Activated T-cell treated with anti-CD3 and anti-CD28 coated beads for 4 hours (primary cell): ENCODE results near the gene SCML2.
"Not testable (repeated sequence)": the region's sequence is repeated elsewhere in the genome, so short reads cannot be mapped to it uniquely, and the experiment has no call there.

Experiments used
- DNase-seq: peaks from one replicate; pipeline ENCODE4 v3.0.0-alpha.2; 2020

Gene SCML2

DNA sequence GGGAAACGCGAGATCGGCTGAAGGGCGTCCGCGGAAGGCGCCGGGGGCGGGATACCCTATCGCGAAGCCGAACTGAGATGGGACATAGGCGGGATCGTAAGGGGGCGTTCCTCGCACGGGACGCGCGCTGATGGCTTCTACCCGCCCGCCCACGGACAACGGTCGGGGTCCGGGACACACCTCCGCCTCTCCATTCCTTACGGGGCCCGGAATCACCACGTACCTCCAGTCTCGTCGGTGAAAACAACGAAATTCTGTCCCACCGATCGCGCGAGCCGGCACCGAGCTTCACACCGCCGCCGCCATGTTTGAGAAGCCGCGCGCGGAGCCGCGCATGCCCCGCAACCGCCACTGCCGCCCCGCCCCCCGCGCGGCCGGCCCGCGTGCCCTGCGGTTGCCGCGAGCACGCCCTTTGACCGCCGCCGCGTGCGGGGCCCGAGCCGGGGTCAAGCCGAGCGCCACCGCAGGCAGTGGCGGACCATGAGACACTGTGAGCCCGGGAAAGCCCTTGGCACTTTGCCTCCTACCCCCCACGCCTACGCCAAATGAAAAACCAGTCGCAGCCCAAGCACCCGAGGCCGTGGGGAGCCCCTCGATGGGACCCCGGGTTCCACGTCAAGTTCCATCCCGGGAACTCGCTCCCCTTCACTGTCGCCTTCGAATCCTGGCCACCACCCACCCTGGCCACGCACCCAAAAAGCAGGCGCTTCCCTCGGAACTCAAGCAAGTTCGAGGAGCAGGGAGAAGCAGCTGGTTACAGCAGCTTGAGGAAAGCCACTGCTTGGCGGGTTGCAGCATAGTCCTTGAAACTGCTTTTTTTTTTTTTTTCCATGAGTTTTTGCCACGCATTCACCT, at the start of gene SCML2:
Gene SCML2 (minus strand): TSS at position 320 of the 855 bp plus-strand sequence. CDS start 20,617 bp downstream, outside the sequence.
- DNase-seq: peak; percentile 18

GRCh38 chrX:18401848-18402213, 47.3 kb upstream of the SCML2 start:
- no peak for DNase-seq

DNA sequence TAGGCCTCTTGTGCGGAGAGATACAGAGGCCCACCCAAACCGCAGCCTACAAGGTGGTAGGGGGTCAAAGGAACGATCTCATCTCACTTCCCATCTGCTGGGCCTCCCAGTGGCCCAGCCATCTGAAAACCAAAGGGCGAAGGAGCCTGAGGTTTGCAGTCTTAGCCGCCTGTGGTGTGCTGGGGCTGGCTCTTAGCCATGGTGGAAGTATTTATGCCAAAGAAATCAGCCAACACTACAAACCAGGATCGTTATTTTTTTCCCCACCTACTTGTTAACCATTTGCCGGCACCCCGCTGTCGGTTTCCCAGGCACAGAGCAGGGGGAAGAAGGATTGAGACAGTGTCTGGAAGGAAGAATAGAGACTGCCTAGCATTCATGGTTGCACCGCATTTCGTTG, 40.0 kb upstream of the SCML2 start:
- no peak for DNase-seq

- DNase-seq: peak; percentile 59
Observed at GRCh38 chrX:18390941-18391538, 36.6 kb upstream of the SCML2 start.

- DNase-seq: no peak
Observed at GRCh38 chrX:18389966-18390365, 35.5 kb upstream of the SCML2 start.

DNA sequence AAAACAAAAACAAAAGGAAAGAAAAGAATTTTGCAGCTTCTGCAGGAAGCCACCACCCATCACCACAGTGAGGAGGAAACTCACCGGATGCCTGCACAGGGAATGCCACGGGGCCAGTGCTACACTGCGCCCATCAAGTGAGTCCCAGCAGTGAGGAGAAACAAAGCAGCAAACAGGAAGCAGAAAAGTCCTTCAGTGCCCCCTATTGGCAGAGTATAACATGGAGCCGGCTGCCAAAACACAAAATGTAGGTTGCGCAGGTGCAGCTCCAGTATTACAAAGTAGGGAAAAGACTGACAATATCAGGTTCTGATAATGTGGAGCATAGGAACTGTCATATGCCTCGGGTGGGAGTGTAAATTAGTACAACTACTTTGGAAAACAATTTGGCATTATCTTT, 23.3 kb upstream of the SCML2 start:
- DNase-seq: peak; percentile 2

DNA sequence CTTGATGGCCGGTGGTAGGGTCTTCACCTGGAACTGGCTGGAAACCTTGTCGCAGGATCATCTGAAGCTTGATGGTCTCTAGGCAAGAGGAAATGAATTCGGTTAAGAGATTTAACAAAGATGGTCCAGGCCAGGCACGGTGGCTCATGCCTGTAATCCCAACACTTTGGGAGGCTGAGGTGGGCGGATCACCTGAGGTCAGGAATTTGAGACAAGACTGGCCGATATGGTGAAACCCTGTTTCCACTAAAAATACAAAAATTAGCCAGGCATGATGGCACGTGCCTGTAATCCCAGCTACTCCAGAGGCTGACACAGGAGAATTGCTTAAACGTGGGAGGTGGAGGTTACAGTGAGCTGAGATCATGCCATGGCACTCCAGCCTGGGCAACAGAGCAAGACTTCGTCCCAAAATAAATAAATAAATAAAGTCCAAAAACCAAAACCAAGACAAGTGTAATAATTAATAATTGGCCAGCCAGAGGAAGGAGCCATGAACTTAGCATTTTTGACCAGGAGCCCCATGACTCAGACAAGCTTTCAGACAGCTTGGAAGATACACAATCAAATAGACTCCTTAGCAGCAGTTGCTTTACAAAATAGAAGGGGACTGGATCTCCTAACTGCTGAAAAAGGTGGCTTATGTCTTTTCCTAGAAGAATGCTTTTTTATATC, 20.8 kb upstream of the SCML2 start:
- DNase-seq: not testable (repeated sequence)

- not testable (repeated sequence) for DNase-seq
Observed at GRCh38 chrX:18369096-18369495, 14.6 kb upstream of the SCML2 start.

DNA sequence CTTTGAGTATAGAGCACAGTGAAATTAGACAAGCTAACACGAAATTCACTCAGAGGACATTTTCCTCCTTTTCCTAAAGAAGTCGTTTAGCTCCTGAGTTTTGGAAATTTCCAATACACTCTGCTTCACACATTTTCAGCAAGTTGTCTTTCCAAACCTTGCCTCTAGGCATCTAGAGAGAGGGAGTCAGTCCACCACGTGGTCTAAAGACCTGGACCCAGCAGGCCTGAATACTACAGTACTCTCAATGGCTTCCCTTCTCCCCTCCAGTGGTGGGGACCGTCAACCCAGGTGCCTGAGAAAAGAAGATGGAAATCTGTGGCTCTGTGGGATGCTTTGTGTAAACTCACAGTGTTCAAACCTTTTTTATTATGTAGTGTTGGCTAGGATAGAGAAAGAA, 13.9 kb upstream of the SCML2 start:
- no peak for DNase-seq

DNA sequence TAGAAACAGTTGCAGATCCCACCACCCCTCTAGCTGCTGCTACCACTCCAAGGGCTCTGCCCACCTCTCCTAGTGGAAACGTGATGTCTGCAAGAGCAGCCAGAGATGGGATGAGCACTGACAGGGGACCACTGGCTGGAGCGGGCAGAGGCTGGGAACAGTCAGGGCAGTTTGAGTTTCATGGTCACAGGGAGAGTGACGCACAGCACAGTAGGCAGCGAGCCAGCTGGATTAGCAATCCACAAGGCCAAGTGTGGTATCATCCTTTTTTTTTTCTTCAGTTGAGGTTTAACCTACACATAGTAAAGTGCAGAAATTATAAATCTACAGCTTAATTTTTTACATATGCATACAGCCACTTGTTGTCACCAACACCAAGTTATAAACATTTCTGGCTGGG, 6.4 kb upstream of the SCML2 start:
- DNase-seq: no peak

DNA sequence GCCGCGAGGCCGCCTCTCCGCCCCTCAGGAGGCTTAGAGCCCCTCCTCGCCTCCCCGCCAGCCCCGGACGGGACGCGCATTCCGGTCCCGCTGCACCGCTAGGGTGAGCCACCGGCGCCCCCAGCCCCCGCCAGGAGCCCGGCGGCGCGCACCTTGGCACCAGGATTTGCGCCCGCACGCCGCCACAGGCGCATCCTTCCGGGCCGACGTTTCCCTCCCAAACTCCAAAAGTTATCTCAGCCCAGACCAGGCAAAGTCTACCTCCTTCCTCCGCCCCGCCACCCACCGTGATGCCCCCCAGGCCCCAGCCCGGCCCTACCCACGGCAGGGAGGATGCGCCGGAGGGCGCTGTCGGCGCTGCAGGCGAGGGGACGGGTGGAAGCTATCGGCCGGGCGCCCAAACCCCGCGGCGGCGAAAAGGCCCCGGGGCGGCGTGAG, 538 bp downstream of the SCML2 start:
- DNase-seq: peak; percentile 0

GRCh38 chrX:18351784-18352183, 2.7 kb downstream of the SCML2 start:
- DNase-seq: no peak

GRCh38 chrX:18348047-18348446, 6.4 kb downstream of the SCML2 start:
- no peak for DNase-seq

- no peak for DNase-seq
Observed at GRCh38 chrX:18309401-18309800, 45.1 kb downstream of the SCML2 start.

DNA sequence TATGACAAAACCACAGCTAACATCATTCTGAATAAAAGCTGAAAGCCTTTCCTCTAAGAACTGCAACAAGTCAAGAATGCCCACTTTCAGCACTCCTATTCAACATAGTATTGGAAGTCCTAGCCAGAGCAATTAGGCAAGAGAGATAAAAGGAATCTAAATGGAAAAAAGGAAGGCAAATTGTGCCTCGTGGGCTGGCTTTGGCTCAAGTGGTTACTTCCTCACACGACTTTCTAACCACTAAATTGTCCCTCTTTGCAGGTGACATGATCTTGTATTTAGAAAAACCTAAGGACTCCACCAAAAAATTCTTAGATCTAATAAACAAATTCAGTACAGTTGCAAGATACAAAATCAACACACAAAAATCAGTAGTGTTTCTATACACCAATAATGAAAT, 57.2 kb downstream of the SCML2 start:
- no peak for DNase-seq

- no peak for DNase-seq
Observed at GRCh38 chrX:18294893-18295292, 59.6 kb downstream of the SCML2 start.

GRCh38 chrX:18291006-18291545, 63.4 kb downstream of the SCML2 start:
- DNase-seq: no peak

GRCh38 chrX:18290200-18290599, 64.3 kb downstream of the SCML2 start:
- no peak for DNase-seq

DNA sequence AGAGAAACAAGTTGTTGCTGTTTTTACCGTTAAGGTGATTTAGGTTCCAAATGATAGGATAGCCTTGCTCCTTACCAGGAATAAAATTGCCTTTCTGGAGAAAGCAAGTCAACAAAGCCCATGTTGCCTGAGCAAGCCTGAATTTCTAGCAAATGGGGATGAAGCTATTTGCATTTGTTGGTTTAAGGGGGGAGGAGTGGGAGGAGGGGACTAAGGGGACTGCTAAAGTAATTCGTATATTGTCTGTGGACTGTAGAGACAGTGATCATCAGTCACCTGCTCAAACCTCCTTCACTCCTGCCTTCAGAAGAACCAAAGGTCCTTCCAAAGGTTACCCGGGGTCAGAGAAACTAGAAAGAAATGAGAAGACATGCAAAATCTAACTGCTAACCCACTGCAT, 65.8 kb downstream of the SCML2 start:
- DNase-seq: no peak

DNA sequence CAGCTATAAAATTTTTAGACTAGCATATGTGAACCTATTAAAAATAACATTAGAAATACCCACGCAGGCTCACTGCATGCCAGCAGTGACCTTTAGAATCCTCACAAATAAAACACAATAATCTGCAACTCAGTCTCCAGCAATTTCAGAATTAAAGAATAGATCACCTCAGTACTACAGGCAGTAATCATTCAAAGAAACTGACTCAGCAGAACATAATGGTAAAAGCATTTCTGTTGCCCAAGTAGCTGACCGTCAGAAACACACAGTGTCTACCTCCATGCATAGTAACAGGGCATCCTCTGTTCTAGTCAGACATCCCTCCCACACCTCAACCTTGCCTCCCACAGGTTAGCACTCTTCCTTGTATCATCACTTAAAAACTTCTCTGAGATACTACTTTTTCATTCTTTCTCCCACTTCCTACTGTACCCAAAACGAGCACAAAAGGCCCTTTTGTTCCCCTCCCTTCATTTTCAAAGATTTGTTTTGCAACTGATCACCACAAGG, 68.1 kb downstream of the SCML2 start:
- no peak for DNase-seq

DNA sequence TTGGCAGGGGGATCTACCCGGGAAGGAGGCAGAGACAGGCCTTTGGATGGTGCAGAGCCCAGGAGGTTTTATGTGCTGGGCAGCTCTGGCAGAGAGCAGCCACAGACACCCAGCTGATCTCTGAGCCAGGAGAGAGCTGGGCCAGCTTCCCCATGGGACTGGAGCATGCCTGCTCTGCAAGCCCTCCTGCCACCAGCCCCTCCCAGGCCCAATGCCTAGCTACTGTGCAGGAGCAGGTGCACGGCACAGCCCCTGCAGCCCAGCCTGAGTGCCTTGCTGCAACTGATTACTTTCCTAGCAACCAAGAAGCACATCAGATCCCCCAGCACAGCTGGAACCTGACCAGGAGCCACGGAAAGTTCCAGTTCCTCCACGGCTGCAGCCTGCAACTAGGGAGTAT, 76.0 kb downstream of the SCML2 start:
- no peak for DNase-seq

DNA sequence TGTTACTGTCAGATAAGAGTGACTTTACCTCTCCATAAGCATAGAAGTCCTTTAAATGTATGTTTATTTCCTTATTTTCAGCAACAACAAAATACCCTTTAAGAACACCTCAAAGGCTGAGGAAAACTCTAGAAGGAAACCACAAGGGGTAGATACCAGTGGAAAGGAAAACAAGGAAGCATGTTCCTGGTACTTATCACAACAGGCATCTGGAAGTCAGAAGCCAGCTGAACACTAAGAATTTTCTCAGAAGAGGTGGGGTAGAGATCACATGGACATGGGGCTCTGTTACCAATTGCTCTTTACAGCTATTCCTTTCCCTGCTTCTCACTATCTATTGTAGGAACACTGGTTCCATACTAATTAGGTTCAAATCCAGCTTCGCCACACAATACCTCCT, 82.3 kb downstream of the SCML2 start:
- DNase-seq: no peak

GRCh38 chrX:18271725-18272124, 82.8 kb downstream of the SCML2 start:
- no peak for DNase-seq
